ENCODE measurements around the gene ATP5MC2.

DNA sequence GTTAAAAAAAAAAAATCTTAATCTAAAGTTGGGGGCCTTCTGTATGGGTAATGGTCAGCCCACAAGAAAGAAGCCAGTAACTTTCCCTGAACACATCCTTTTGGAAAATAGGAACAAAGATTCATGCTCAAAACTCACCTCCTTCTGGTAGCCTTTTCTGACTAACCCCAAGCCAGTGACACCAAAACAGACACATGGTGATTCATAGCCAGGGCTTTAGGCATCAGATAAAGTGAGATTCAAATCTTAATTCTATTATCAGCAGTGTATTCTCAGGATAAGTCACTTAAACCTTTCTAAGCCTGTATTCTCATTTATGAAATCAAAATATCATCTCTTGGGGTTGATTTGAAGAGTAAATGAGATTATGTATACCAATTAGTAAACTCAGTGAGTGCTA lies 4.9 kb downstream of the ATP5MC2 start:
- TF ChIP-seq, protein P1, sequence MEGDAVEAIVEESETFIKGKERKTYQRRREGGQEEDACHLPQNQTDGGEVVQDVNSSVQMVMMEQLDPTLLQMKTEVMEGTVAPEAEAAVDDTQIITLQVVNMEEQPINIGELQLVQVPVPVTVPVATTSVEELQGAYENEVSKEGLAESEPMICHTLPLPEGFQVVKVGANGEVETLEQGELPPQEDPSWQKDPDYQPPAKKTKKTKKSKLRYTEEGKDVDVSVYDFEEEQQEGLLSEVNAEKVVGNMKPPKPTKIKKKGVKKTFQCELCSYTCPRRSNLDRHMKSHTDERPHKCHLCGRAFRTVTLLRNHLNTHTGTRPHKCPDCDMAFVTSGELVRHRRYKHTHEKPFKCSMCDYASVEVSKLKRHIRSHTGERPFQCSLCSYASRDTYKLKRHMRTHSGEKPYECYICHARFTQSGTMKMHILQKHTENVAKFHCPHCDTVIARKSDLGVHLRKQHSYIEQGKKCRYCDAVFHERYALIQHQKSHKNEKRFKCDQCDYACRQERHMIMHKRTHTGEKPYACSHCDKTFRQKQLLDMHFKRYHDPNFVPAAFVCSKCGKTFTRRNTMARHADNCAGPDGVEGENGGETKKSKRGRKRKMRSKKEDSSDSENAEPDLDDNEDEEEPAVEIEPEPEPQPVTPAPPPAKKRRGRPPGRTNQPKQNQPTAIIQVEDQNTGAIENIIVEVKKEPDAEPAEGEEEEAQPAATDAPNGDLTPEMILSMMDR (IDR thresholded peaks at IDR 0.05 in 4 of 5, conservative IDR thresholded peaks at IDR 0.05 in 1 of 5), result no peak
- TF ChIP-seq POLR2A (IDR thresholded peaks at IDR 0.05), result no peak

All from gastrocnemius medialis (tissue), 4 donors.